GM19025 (cell line): ENCODE measurements around the gene MSRB2.

Source experiments
- ATAC-seq: cut with Tn5 transposase; IDR thresholded peaks from one replicate; pipeline ENCODE4 v1.9.1; 2021; ENCODE audit warnings: mild to moderate bottlenecking, low read depth, moderate library complexity; ENCODE audit not compliant: unreplicated experiment

MSRB2 gene

DNA sequence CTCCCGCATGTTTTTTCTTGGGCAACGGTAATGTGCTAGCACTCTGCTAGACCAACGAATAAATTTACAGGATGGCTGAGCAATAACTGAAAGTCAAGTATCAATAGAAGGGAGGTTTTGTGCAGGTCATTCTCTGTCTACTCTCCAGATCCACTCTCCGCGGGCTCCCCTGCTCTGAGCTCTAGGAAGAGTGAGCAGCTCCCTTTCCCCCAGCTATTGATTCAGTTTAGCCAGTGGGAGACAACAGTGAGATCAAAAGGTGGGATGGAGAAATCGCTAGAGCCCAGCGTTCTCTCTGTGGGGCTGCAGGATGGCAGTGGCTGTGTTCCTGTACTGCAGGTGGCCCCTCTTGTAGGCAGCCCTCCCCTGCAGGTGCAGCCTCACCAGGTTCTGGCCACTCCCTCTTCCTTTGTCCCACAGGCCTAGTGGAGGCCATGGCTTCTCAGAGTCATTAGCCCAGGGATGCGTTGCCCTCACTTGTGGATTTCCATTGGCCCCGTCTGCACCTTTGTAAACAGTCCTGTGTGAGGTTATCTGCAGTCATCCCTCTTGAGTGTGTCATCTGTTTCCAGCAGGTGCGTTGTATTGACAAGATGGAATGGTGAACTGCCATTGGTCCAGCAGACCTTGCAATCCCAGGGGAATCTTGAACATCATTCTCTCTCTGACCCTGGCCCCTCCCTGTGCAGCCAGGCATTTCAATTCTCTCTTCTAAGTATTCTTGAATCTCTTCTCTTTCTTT lies 11.1 kb downstream of the MSRB2 start:
- no peak for ATAC-seq

DNA sequence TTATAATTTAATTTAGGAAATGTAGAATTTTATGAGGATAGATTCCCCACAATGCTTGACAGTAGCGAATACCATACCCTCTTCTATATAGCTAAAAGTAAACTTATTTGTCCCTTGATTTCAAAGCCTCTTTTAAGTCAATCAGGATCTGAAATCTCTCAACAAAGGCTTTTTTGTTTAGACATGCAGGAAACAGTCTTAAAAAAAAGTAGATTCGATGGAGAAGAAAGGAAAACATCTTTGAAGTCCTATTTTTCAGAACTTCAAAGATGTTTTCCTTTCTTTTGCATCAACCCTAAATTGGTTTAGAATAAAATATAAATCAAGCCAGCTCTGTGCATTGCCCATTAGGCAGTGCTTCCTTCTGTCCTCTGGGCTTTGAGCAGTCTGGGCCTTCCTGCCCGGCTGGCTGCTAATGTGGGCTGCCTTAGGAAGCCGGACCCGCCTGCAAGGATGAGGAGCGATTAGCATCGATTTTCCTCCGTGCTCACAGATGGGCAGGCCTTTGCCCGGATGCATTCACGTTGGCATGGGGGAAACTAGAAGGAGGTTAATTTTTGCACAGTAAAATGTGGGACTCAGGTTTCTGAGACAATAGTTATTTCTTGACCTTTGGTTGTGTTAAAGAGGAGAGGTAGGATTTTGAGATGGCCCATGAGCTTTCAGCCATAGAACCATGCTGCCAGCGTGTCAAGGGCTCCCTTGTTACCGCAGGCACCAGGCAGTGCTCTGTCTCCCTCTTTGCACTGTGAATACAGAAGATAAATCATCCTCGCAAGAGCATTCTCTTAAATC lies 15.5 kb downstream of the MSRB2 start:
- no peak for ATAC-seq

DNA sequence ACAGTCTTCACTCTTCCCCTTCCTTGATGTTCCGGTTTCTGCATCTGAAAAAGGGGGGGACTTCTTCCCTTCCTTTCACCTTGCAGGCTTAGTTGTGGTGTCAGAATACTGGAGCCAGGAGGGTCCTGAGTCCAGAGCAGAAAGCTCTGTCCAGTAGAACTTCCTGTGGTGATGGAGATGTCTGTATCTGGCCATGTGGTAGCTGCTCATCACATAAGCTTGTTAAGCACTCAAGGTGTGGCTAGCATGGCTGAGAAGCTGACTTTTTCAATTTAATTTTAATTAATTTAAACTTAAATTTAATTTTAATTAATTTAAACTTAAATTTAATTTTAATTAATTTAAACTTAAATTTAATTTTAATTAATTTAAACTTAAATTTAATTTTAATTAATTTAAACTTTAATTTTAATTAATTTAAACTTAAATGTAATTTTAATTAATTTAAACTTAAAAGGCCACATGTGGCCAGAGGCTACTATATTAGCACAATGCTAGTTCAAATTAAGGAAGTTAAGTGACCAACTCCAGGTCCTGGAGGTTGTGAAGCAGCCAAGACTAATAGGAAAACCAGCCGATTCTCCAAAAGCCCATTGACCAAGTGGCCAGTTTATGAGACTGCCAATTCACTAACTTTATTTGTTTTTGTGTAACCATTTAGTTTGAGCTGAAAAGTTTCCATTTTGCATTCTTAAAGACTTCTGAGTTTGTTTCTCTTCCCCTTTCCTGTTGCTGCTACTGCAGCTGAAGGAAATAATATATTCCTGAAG lies 16.3 kb downstream of the MSRB2 start:
- no peak for ATAC-seq

DNA sequence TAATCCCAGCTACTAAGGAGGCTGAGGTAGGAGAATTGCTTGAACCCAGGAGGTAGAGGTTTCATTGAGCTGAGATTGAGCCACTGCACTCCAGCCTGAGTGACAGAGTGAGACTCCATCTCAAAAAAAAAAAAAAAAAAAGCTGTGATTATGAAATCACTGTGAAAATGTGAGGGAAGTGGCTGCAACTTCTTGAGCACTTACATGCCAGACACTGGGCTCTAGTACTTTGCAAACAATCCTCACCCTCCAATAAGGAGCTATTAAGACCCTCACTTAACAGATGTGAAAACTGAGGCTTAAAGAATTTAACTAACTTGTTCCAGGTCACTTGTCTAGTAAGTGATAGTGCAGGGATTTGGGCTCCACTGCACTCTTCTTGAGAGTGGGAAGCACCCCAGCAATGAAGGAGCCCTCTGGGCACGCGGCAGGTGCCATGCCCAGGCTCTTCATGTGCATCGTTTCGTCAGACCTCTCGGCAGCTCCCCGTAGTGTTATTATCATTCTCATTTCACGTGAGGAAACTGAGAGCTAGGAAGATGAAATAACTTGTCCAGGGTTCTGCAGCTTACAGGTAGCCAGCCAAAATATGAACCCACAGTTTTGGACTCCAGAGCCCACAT lies 19.0 kb downstream of the MSRB2 start:
- ATAC-seq = no peak

DNA sequence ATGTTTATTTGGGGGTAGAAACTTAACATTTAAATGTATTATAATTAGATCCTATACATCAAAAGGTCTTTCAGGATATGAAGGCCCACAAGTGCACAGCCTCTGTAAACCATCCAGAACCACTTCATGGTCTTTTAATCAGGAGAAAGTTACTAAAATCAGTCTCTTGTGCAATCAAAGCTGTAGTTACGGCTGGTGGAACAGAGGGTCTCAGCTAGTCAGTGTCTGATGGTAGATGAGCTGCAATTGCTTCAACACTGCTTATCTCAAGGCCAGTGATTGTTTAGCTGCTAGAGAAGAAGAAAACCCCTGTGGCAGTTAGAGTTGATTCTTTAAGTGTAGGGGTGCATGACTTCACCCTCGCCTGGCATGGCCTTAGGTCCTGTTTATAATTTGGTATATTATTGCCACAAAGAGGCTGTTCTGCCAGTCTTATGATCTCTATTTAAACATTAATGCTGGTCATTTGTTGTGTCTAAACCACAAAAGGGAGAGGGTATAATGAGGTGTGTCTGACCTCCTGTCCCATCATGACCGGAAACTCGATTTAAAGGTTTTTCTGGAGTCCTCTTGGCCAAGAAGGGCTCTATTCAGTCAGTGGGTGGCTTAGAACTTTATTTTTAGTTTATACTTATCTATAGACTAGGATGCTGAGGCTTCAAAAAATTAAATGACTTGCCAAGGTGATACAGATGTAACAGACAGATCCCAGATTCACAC lies 21.3 kb downstream of the MSRB2 start:
- ATAC-seq = no peak

DNA sequence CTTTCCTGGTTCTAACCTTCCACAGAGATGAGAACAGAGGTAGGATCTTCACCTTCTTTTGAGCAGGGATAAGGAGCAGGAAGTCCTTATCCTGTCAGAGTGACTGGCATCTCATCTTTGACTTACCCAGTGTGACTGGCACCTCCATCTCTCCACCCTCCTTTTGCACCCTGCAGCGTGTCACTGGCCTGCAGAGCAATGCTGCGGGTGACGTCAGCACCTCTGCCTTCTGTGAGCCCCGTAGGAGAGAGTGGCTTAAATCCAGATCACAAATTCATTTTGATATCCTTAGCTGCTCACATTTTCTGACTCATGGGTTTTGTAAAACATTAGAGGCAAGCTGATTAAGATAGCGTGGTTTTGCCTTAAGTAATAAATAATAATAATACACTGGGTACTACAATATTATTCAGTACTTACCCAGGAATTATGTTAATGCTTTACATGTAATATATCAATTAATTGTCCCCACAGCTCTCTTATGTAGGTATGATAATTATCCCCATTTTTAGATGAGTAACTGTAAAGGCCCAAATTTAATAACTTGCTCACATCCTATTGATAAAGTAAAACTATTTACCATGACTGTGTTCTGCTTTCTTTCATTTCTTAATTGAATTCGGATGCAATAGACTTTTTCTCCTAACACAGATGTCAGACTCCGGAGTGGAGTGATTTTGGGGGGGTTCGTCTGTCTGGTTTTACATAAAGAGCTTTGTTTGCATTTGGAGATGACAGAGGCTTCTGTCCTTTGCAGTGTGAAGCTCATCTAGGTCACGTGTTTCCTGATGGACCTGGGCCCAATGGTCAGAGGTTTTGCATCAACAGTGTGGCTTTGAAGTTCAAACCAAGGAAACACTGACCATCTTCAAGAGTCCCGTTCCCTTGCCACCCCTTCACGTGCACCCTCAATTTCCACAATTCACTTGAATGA lies 24.9 kb downstream of the MSRB2 start:
- ATAC-seq = no peak

DNA sequence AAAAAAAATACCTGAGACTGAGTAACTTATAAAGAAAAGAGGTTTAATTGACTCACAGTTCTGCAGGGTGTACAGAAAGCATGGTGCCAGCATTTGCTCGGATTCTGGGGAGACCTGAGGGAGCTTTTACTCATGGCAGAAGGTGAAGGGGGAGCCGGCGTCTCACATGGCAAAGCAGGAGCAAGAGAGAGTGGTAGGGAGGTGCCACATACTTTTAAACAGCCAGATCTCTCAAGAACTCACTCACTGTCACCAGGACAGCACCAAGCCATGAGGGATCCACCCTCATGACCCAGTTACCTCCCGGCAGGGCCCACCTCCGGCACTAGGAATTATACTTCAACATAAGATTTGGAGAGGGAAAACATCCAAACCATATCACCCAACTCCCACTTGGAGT lies 25.8 kb downstream of the MSRB2 start:
- ATAC-seq = no peak

DNA sequence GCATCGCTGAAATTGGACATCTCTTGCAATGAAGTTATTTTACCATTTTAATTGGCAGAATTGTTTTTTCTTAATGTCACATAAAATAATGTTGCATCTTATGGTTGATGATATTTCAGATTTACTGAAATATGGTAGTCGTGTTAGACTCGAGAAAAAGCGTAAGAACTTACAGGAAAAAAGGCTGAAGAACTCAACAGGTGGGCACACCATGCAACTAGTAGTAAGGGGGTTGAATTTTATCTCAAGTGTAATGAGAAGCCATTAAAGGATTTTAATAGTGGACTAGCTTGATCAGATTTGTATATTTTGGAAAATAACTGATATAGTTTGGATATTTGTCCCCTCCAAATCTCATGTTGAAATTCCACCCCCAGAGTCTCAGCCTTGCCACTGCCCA lies 41.1 kb downstream of the MSRB2 start:
- no peak for ATAC-seq

DNA sequence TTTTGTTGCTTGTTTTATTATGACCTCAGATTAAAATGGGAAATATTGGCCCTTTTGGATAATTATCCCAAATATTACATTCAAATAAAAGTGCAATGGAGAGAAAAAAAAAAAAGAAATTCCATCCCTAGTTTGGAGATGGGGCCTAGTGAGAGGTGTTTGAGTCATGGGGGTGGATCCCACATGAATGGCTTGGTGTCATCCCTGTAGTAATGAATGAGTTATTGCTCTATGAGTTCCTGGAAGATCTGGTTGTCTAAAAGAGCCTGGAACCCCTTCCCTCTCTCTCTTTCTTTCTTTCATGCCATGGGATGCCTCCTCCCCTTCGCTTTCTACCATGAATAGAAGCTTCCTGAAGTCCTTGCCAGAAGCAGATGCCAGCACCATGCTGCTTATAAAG lies 44.3 kb downstream of the MSRB2 start:
- ATAC-seq = no peak

DNA sequence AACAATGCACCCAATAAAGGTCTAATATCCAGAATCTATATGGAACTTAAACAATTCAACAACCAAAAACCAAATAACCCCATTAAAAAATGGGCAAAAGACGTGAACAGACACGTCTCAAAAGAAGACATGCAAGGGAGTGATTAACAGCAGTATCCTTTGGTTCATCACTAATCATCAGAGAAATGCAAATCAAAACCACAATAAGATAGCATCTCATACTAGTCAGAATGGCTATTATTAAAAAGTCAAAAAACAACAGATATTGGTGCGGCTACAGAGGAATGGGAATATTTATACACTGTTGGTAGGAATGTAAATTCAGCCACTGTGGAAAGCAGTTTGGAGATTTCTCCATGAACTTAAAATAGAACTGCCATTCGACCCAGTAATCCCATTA lies 46.6 kb downstream of the MSRB2 start:
- no peak for ATAC-seq

DNA sequence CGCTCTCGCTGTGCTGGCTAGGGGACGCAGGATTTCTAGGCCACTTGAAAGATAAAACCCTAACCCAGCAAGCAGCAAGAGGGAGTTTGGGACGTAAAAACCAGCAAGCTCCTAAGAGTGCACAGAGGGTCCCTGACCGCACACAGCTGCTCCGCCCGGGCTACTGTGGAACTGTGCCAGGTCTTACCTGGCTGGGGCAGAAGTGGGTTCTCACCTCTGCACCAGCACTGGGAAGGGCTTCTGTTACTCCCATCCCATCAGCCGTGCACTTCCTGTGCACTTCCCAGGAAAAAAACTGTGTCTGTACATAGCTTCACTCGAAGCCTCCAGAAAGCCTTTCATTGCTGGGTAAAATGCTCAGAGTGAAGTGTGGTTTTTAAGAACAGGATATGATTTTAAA lies 50.9 kb downstream of the MSRB2 start:
- ATAC-seq = no peak

DNA sequence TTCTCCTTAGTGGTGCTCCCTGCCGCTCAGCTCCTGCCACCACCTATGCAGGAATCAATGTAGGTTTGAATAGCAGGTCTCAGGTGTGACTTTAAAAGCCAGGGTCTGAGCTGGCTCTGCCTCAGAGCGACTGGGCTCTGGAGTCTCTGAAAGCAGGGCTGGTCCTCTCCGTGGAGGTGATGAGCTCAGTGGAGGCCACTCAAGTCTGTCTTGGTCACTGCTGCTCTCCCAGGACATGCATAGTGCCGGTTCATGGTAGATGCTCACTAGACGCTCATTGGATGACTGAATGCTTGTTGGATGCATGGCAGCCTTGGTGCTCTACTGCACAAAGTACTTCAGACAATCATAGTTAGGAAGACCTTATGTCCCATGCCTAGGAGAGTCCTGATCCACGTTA lies 51.7 kb downstream of the MSRB2 start:
- no peak for ATAC-seq

DNA sequence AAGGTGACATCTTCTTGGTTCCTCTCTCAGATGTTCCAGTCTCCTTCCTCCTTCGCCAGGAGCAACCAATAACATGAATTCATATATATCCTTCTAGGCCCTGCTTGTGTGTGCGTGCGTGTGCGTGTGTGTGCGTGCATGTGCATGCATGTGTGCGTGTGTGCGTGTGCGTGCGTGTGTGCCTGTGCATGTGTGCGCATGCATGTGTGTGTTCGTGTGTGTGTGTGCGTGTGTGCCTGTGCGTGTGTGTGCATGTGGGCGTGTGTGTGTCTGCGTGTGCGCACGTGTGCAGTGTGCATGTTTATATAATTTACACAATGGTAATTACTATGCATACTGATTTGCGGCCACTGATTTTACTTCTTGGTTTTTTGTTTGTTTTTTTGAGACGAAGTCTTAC lies 52.8 kb downstream of the MSRB2 start:
- no peak for ATAC-seq

DNA sequence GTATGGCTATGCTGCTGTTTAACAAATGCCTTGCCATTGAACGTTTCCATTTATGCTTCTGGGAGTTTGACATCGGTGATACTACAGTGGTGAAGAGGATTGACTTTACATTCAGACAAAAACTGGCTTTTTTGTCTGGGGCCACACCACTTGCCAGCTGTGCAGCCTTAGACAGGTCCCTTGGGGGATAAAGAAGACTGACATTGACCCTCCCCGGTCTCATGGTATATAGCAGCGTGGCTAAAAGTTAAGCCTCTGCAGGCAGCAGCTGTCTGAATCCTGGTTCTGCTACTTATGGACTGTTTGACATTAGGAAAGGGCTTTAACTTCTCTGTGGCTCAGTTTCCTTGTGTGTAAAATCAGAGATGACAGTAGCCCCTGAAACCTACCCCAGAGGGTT lies 54.7 kb downstream of the MSRB2 start:
- no peak for ATAC-seq

DNA sequence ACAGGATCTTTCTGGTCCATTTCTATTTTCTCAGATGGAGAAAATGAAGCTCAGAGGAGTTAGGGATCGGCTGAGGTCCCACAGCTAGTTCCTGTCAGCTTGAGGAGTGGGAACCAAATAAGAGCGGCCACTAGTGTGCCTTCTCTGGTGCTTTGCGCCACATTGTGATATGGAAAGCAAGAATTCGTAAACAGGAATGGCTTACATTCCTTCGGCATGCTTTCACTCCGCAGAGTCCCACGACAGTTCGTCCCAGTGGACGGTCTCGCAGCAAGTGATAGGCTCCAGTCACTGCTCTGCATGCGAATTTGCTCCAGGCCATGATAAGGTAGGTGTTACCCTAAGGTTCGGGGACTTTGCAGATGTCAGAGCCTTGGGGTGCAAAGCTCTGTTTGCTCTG lies 55.2 kb downstream of the MSRB2 start:
- ATAC-seq = no peak

DNA sequence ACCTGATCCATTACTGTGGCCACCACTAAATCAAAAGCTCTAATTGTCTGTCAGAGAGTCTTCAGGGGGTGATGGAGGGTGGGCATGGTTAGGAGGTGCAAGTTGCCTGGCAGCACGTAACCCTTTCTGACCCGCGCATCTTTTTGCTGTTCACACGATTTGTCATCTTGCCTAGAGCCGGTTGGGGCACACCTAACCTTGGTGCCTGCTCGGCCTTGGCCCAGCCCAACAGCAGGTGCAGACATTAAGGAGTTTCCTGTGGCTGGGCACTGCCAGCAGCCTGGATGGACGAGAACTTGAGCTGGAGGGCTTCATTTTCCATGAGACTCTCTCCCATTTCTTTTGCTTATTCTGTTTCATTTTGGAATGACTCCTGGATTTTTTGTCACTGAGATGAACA lies 55.7 kb downstream of the MSRB2 start:
- ATAC-seq = no peak

DNA sequence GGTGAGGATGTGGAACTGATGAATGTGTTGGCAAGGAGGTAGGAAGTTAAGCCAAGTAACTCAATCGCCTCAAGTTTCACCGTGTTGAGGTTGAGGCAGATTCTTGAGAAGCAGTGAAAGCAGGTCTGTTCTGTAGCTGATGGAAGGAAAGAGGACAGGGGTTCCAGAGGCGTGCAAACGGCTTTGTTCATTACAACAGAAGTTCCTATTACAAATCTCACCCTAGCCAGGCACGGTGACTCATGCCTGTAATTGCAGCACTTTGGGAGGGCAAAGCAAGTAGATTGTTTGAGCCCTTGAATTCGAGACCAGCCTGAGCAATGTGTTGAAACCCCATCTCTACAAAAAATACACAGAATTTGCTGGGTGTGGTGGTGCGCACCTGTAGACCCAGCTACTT lies 59.8 kb downstream of the MSRB2 start:
- no peak for ATAC-seq

DNA sequence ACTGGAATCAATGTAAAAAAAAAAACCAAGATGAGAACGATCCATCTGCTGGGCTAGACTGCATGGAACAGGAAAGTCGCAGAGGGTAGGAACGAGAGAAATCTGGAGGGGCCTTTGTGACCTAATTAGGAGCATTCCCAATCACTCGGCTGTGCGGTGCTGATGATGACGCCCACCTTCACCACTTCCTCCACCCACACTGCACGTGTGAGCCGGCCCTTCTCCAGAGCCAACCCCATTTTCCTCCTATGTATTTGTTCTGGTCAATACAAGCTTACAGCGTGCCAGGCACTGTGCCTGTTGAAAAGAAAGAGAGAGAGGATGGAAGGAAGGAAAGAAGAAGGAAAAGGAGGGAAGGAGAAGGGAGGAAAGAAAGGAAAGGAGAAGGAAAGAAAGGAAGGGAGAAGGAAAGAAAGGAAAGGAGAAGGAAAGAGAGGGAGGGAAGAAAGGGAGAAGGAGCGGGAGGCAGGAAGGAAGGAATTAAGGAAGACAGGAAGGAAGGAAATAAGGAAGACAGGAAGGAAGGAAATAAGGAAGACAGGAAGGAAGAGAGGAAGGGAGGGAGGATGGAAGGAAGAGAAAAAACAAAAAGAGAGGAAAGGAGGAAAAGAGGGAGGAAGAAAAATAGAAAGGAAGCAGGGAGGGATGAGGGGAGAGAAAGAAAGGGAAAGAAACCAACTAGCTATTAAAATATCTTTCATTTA lies 61.2 kb downstream of the MSRB2 start:
- no peak for ATAC-seq

DNA sequence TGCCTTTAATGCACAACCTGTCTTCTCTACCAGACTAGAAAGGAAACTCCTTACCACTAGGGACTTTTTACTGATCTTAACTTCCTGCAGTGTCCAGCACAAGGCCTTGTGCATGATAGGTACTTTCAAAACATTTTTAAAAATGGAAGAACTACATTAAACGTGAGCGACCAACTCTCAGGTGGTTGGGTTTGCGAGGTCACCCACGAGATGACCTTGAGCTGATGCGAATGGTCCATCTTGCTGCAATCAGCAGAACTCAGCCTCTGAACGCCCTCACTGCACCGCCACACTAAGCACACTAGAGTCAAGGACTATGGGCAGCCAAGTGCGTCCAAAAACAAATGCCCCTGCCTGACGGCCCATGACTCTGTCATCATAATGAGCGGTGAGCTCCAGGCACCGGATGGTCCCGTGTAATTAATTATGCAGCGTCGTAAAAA lies 61.9 kb downstream of the MSRB2 start:
- peak; percentile 49 for ATAC-seq
